GM23338 (cell line): ENCODE results near the gene AURKAIP1.

ENCODE experiments used
- CREB1 ChIP-seq: fragments of 250-450 bp; sonication (Bioruptor Pico); IDR thresholded peaks from 2 replicates; pipeline ENCODE4 v1.5.0; 2020; ENCODE audit warnings: low read depth, mild to moderate bottlenecking, moderate library complexity
- CTCF ChIP-seq, 2 experiments: fragments of 200-600 bp in 1 of 2; sonication (generic) in 1 of 2; conservative IDR thresholded peaks; 2 replicates each; pipeline versions ENCODE4 v1.5.1 to v1.6.1; 2016 to 2017; ENCODE audit warnings: antibody characterized with exemption in 2 of 2, low read depth in 2 of 2, mild to moderate bottlenecking in 2 of 2, moderate library complexity in 1 of 2
- REST ChIP-seq: IDR thresholded peaks from one replicate; pipeline ENCODE4 v1.6.1; 2018; ENCODE audit warnings: antibody characterized with exemption; ENCODE audit not compliant: unreplicated experiment

GRCh38 chr1:1340185-1340584 is 34.8 kb downstream of the AURKAIP1 start:
- no peak for TF ChIP-seq REST
- TF ChIP-seq CTCF (conservative IDR thresholded peaks at IDR 0.05; ENCODE audit: low read depth in 2 of 2) = no peak
- TF ChIP-seq CREB1 = no peak
